Renal pelvis (tissue), 12 donors: ENCODE data around the gene SRSF12. TPM values are rescaled to one million over a fixed set of nuclear protein-coding genes. Genes with fewer than 3 reads are reported as not detected.

Experiments used
- DNase-seq: peaks from one replicate; pipeline ENCODE4 v3.0.0-alpha.2; 2013
- long read RNA-seq, 16 experiments: transcript quantifications; one replicate each; lab custom pipeline, GENCODE V29; 2026
- polyA plus RNA-seq, 3 donors: library from polyadenylated mRNA; unstranded; fragments of 120-200 nt; gene quantifications; one replicate each; pipeline ENCODE4 v1.2.1, GENCODE V29; 2013; ENCODE audit not compliant: insufficient read length in 3 of 3

SRSF12 gene
- polyA plus RNA-seq: 10 to 100 TPM; 12.2 to 18.1 (median 17.5) TPM
- long read RNA-seq, donor 1, partial matches to known transcripts: 0 of 16 reads
- long read RNA-seq, donor 1, other reads (novel, unspliced or antisense): 16 of 16 reads
- long read RNA-seq, donor 2, partial matches to known transcripts: 0 of 24 reads
- long read RNA-seq, donor 2, other reads (novel, unspliced or antisense): 24 of 24 reads
- long read RNA-seq, donor 3, partial matches to known transcripts: 0 of 5 reads
- long read RNA-seq, donor 3, other reads (novel, unspliced or antisense): 5 of 5 reads
- long read RNA-seq, donor 4, partial matches to known transcripts: 0 of 7 reads
- long read RNA-seq, donor 4, other reads (novel, unspliced or antisense): 7 of 7 reads
- long read RNA-seq, donor 5, partial matches to known transcripts: 0 of 7 reads
- long read RNA-seq, donor 5, other reads (novel, unspliced or antisense): 7 of 7 reads
- long read RNA-seq, donor 6, partial matches to known transcripts: 81 of 101 reads
- long read RNA-seq, donor 6, other reads (novel, unspliced or antisense): 19 of 101 reads
- long read RNA-seq, donor 7, partial matches to known transcripts: 0 of 23 reads
- long read RNA-seq, donor 7, other reads (novel, unspliced or antisense): 22 of 23 reads
- long read RNA-seq, donor 8: 0 reads
- long read RNA-seq, donor 9: 0 reads
- long read RNA-seq, donor 10, partial matches to known transcripts: 14 of 28 reads
- long read RNA-seq, donor 10, other reads (novel, unspliced or antisense): 13 of 28 reads
- long read RNA-seq, donor 11, partial matches to known transcripts: 65 of 70 reads
- long read RNA-seq, donor 11, other reads (novel, unspliced or antisense): 5 of 70 reads
- long read RNA-seq, donor 12, partial matches to known transcripts: 0 of 11 reads
- long read RNA-seq, donor 12, other reads (novel, unspliced or antisense): 10 of 11 reads
- long read RNA-seq, donor 13, partial matches to known transcripts: 0 of 1 reads
- long read RNA-seq, donor 13, other reads (novel, unspliced or antisense): 0 of 1 reads
- long read RNA-seq, donor 14, partial matches to known transcripts: 0 of 8 reads
- long read RNA-seq, donor 14, other reads (novel, unspliced or antisense): 6 of 8 reads
- long read RNA-seq, donor 15, partial matches to known transcripts: 8 of 9 reads
- long read RNA-seq, donor 15, other reads (novel, unspliced or antisense): 0 of 9 reads
- long read RNA-seq, donor 16, partial matches to known transcripts: 0 of 7 reads
- long read RNA-seq, donor 16, other reads (novel, unspliced or antisense): 7 of 7 reads

GRCh38 chr6:89117211-89118108, at the start of gene SRSF12:
Gene SRSF12 (minus strand): TSS chr6:89118071. CDS start chr6:89117887, 184 bp downstream.
- peak; percentile 61 for DNase-seq

- DNase-seq: no peak
Measured at GRCh38 chr6:89162047-89162371, 44.1 kb upstream of the SRSF12 start.

GRCh38 chr6:89161326-89162046, 43.6 kb upstream of the SRSF12 start:
- no peak for DNase-seq

- no peak for DNase-seq
Measured at GRCh38 chr6:89160331-89161092, 42.6 kb upstream of the SRSF12 start.

GRCh38 chr6:89154131-89154530, 36.3 kb upstream of the SRSF12 start:
- DNase-seq: no peak

- DNase-seq: no peak
Measured at GRCh38 chr6:89148016-89148750, 30.3 kb upstream of the SRSF12 start.

- peak; percentile 53 for DNase-seq
Measured at GRCh38 chr6:89146718-89147700, 29.1 kb upstream of the SRSF12 start.

GRCh38 chr6:89145956-89146717, 28.3 kb upstream of the SRSF12 start, which contains the start of gene PM20D2:
Gene PM20D2 (plus strand): TSS chr6:89146055. CDS start chr6:89146145, 90 bp downstream.
- DNase-seq: peak; percentile 75

- DNase-seq: peak; percentile 30
Measured at GRCh38 chr6:89145091-89145955, 27.5 kb upstream of the SRSF12 start.

- peak; percentile 42 for DNase-seq
Measured at GRCh38 chr6:89144354-89144906, 26.6 kb upstream of the SRSF12 start.

- DNase-seq: no peak
Measured at GRCh38 chr6:89140347-89141156, 22.7 kb upstream of the SRSF12 start.

- DNase-seq: no peak
Measured at GRCh38 chr6:89139509-89140346, 21.9 kb upstream of the SRSF12 start.

GRCh38 chr6:89138173-89138572, 20.3 kb upstream of the SRSF12 start:
- no peak for DNase-seq
